Ovary (tissue), 9 donors: ENCODE results near the gene DCTPP1. TPM values are rescaled to one million over a fixed set of nuclear protein-coding genes. Genes with fewer than 3 reads are reported as not detected.
"Not testable (repeated sequence)": the region's sequence is repeated elsewhere in the genome, so short reads cannot be mapped to it uniquely, and the experiment has no call there.

Source experiments
- DNase-seq, 5 donors: peaks; one replicate each; pipeline ENCODE4 v3.0.0-alpha.2; 2019 to 2020
- H3K27ac ChIP-seq, 2 donors: fragments of 200-600 bp; one replicate each; pipeline versions ENCODE4 v1.5.1 to v1.8.0; 2019 to 2022
- H3K27me3 ChIP-seq: fragments of 200-600 bp; one replicate; pipeline ENCODE4 v1.8.0; 2022
- H3K36me3 ChIP-seq: fragments of 200-600 bp; sonication (generic); one replicate; pipeline ENCODE4 v1.5.1; 2019
- H3K4me1 ChIP-seq: one replicate; pipeline ENCODE4 v1.8.1; 2013; ENCODE audit warnings: mild to moderate bottlenecking, moderate library complexity; ENCODE audit not compliant: insufficient read depth
- H3K4me3 ChIP-seq: fragments of 200-600 bp; sonication (generic); one replicate; pipeline ENCODE4 v1.5.1; 2017
- H3K9me3 ChIP-seq, 2 donors: fragments of 200-600 bp in 1 of 2; sonication (generic) in 1 of 2; one replicate each; pipeline versions ENCODE4 v1.5.1 to v1.8.1; 2013 to 2019; ENCODE audit warnings: mild to moderate bottlenecking in 1 of 2, moderate library complexity in 1 of 2
- CTCF ChIP-seq, 3 donors: fragments of 450-650 bp in 2 of 3; fragments of 200-600 bp in 1 of 3; IDR thresholded peaks; one replicate each; pipeline versions ENCODE4 v1.5.1 to v1.8.0; 2016 to 2022; ENCODE audit warnings: antibody characterized with exemption in 3 of 3, mild to moderate bottlenecking in 1 of 3
- EP300 ChIP-seq: sonication (generic); formaldehyde crosslinking; IDR thresholded peaks from one replicate; pipeline ENCODE4 v1.6.1; 2017; ENCODE audit warnings: antibody characterized with exemption
- POLR2A ChIP-seq: fragments of 450-650 bp; IDR thresholded peaks from one replicate; pipeline ENCODE4 v1.6.1; 2017; ENCODE audit warnings: antibody characterized with exemption, mild to moderate bottlenecking, moderate library complexity
- WGBS, 3 donors: extraction: QIAGEN DNeasy Blood & Tissue Kit in 1 of 3; methylation state at CpG; one replicate each; pipeline versions ENCODE4 v1.1.5 to v1.1.7; 2013 to 2017; 5-methylcytosine and 5-hydroxymethylcytosine counted together
- intact Hi-C, 4 donors: fragments of 100-400 bp; cut with DNase I; formaldehyde crosslinking; loops; one replicate each; pipeline versions ENCODE4 v1.11.0 to v1.15.1; 2022 to 2023
- polyA plus RNA-seq, 2 donors: library from polyadenylated mRNA; stranded (reverse); fragments of 200-250 nt in 1 of 2; fragments of 350-450 nt in 1 of 2; fragmentation: Illumina TruSeq in 1 of 2; extraction: RNeasy Lipid Tissue Mini Kit (QIAGEN cat#74804) in 1 of 2; gene quantifications; one replicate each; pipeline ENCODE4 v1.2.3, GENCODE V29; 2013 to 2014
- total RNA-seq, 7 donors: library from RNA; depleted of rRNA in 2 of 7; stranded (reverse); fragments of >200 nt in 2 of 7; fragmentation: NEBNext Ultra II Directional in 3 of 7; extraction: Animal tissue kit (Norgen Biotek cat#: 25700) in 3 of 7; gene quantifications; one replicate each; pipeline versions ENCODE4 v1.1.0 to v1.2.4, GENCODE V29; 2016 to 2023
- donor health status: DM: no; HTN: no; CAD: no; lungs with moderate emphysema.
- donor health status: DM: no; HTN: no; CAD: no.
- donor health status: Bipolar disorder and iron deficiency.
- donor health status: DM: yes; HTN: yes; CAD: no.
- donor health status: DM: no; HTN: no; CAD: no.
- donor health status: DM: yes; HTN: yes; CAD: no.

Gene DCTPP1
- total and polyA plus RNA-seq, 9 donors = 13.2 to 34.4 (median 22.6) TPM

DNA sequence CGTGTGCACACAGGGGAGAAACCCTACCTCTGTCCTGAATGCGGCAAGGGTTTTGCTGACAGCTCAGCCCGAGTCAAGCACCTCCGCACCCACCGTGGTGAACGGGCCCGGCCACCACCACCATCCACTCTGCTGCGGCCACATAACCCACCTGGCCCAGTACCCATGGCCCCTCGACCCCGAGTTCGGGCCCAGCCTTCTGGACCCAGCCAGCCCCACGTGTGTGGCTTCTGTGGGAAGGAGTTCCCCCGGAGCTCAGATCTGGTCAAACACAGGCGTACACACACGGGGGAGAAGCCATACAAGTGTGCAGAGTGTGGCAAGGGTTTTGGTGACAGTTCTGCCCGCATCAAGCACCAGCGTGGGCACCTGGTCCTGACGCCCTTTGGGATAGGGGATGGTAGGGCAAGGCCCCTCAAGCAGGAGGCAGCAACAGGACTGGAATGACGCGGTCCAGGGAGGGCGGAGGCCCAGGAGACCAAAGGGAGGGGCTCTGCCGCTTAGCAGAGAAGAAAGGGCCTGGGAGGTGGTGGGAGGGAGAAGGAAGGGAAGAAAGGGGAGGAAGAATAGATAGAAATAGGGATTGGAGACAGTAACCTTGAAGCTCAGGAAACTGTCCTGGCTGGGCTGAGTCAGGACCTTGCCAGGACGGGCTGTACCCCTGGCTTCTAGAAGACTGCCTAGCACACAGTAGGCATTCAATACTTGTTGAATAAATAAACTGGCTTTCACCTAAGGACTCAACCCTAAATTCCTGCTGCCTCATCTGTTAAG, 31.0 kb downstream of the DCTPP1 start:
- WGBS, 3 donors = 61 to 71% (median 64%) methylated on average over 23 of the region's 23 CpGs
- Histone ChIP-seq H3K36me3 (no peaks in the 10 kb centered on the region), H3K27ac (peak overlapping the region in 1 of 2 donors; percentile 85), H3K27me3 (no peaks in the 10 kb centered on the region), H3K4me3 (no peak overlapping the region), H3K4me1 (peaks cover 2% of the 10 kb centered on the region), H3K9me3 (no peaks in the 10 kb centered on the region)
- intact Hi-C loops = loop anchor here in 1 of 4 donors (10.0 kb wide), 1 partner anchor 304 kb away; the partner anchor contains the start of genes TBX6 and YPEL3
- no peak for TF ChIP-seq CTCF (IDR thresholded peaks at IDR 0.05)
- TF ChIP-seq EP300 = no peak
- no peak for TF ChIP-seq POLR2A
- no peak for DNase-seq

- H3K4me3 ChIP-seq = no peak overlapping the region
- H3K4me1 ChIP-seq = peaks cover 2% of the 10 kb centered on the region
- H3K27me3 ChIP-seq = no peaks in the 10 kb centered on the region
- H3K36me3 ChIP-seq = no peaks in the 10 kb centered on the region
- TF ChIP-seq POLR2A = no peak
- TF ChIP-seq EP300 = no peak
- no peak for TF ChIP-seq CTCF (IDR thresholded peaks at IDR 0.05)
- intact Hi-C loops = loop anchor here in 1 of 4 donors (10.0 kb wide), 1 partner anchor 303 kb away; the partner anchor contains the start of genes TBX6 and YPEL3
- H3K9me3 ChIP-seq = no peaks in the 10 kb centered on the region
- WGBS, 3 donors = 90 to 92% (median 90%) methylated on average over 34 to 42 of the region's 42 CpGs
- no peak overlapping the region for H3K27ac ChIP-seq
- peak in 1 of 5 donors; percentile 46 for DNase-seq
Measured at GRCh38 chr16:30397776-30398660, 31.8 kb downstream of the DCTPP1 start.

DNA sequence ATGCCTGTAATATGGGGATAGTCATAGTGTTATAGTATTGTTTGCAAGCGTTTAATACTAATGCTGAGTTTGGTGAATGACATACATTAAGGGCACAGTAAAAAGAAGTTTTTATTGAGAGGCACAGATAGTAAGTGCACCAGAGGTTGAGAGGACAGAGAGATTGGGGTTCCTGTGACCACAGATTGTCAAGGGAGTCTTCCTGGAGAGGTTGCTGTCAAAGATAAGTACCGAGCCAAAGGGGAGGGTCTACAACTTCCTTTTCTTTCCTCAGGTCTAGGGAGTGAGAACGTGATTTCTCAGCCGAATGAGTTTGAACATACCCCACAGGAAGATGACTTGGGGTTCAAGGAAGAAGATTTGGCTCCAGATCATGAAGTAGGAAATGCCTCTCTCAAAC, 32.8 kb downstream of the DCTPP1 start:
- H3K27ac ChIP-seq = no peak overlapping the region
- no peak overlapping the region for H3K4me3 ChIP-seq
- intact Hi-C loops = loop anchor here in 1 of 4 donors (10.0 kb wide), 1 partner anchor 302 kb away; the partner anchor contains the start of genes TBX6 and YPEL3
- TF ChIP-seq POLR2A = no peak
- TF ChIP-seq EP300 = no peak
- no peak for TF ChIP-seq CTCF (IDR thresholded peaks at IDR 0.05)
- peaks cover 2% of the 10 kb centered on the region for H3K4me1 ChIP-seq
- 69 to 72% (median 70%) methylated on average over 4 of the region's 4 CpGs for WGBS, 3 donors
- no peak for DNase-seq
- H3K9me3 ChIP-seq = no peaks in the 10 kb centered on the region
- no peaks in the 10 kb centered on the region for H3K27me3 ChIP-seq
- H3K36me3 ChIP-seq = no peaks in the 10 kb centered on the region

GRCh38 chr16:30396627-30397026, 33.2 kb downstream of the DCTPP1 start:
- not testable (repeated sequence) for H3K4me1 ChIP-seq, H3K9me3 ChIP-seq, H3K36me3 ChIP-seq, H3K4me3 ChIP-seq, DNase-seq, H3K27ac ChIP-seq, H3K27me3 ChIP-seq
- WGBS, 3 donors = 74 to 84% (median 78%) methylated on average over 4 of the region's 4 CpGs
- intact Hi-C loops = loop anchor here in 1 of 4 donors (10.0 kb wide), 1 partner anchor 302 kb away; the partner anchor contains the start of genes TBX6 and YPEL3
